ENCODE data around the gene MAP3K14.
A peak's percentile ranks its signal among the peaks of the same experiment; 100 is the strongest.

The MAP3K14 gene

DNA sequence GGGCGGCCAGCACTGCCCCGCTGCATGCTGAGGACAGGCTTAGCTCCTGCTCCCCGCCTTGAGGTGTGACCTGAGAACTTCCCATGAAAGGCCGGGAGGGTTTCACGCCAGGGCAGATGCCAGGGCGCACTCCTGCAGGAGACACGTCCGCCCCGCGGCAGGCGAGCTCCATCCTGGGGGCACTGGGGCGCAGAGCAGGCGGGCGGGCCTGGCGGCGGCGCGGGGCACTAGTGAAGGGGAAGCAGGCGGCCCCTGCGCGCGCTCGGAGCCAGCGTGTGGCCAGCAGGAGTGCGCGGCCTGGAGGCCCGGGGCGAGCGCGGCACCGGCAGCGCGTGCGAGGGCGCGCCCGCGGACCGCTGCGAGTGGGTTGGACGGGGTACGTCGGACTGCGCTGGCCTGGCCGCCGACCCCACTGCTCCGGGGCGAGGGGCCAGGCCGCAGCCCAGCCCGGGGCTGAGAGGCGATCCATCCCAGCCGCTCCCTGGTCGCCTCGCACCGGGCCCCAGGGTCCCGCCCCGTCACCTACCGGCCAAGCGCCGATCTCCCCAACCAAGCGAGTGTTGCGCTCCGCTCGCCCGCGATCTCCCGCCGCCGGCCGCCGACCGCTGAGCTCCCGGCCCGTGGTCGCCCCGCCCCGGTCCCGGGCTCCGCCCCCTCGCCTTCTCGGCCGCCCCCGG, at the start of gene MAP3K14:
TSS of gene MAP3K14 (minus strand) at position 587 of the 677 bp plus-strand sequence. CDS start 26,275 bp downstream, outside the sequence.
- H3K36me3 ChIP-seq (ENCODE audit: control insufficient read depth in 5 of 5, insufficient read depth in 5 of 5, low read length in 5 of 5), result no peaks in the 10 kb centered on the region
- no peaks in the 10 kb centered on the region for H3K9me3 ChIP-seq (ENCODE audit: control insufficient read depth in 5 of 5, low read length in 5 of 5)
- peak within 1 kb of the TSS; percentile 68 to 91 (median 87) for H3K4me3 ChIP-seq (ENCODE audit: low read depth in 1 of 5, low read length in 5 of 5)
- peaks cover 8 to 70% (median 67%) of the 10 kb centered on the region in 5 donors for H3K4me1 ChIP-seq (ENCODE audit: control insufficient read depth in 5 of 5, insufficient read depth in 5 of 5, low read length in 5 of 5)
- no peaks in the 10 kb centered on the region for H3K27me3 ChIP-seq (ENCODE audit: control insufficient read depth in 5 of 5, insufficient read depth in 4 of 5, low read length in 5 of 5)
- H3K9ac ChIP-seq (ENCODE audit: low read length in 5 of 5), result peak within 1 kb of the TSS; percentile 71 to 84 (median 82)
- H3K27ac ChIP-seq (ENCODE audit: low read depth, low read length), result peak within 1 kb of the TSS; percentile 85

DNA sequence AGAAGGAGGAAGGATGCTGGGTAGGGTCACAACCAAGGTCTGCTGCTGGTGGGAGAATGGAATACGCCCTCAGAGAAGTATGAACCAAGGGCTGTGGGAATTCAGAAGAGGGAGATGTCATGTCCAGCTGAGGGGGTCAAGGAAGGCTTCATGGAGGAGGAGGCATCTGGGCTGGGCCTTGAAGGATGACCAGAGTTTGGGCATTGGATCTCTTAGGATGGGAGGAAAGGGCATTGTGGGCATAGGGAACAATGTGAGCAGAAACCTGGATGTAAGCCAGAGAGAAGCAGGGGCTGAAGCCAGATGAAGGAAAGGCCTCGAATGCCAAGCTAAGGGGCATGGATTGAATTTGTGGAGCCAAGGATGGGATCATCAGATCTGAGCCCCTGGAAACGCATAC, 49.2 kb upstream of the MAP3K14 start:
- Histone ChIP-seq H3K9ac (ENCODE audit: low read length in 5 of 5) (peak overlapping the region in 1 of 5 donors; percentile 12), H3K4me3 (ENCODE audit: low read depth in 1 of 5, low read length in 5 of 5) (no peak overlapping the region), H3K36me3 (ENCODE audit: control insufficient read depth in 5 of 5, insufficient read depth in 5 of 5, low read length in 5 of 5) (no peaks in the 10 kb centered on the region), H3K9me3 (ENCODE audit: control insufficient read depth in 5 of 5, low read length in 5 of 5) (no peaks in the 10 kb centered on the region), H3K27ac (ENCODE audit: low read depth, low read length) (no peak overlapping the region), H3K27me3 (ENCODE audit: control insufficient read depth in 5 of 5, insufficient read depth in 4 of 5, low read length in 5 of 5) (peaks cover 0 to 8% (median 0%) of the 10 kb centered on the region in 5 donors), H3K4me1 (ENCODE audit: control insufficient read depth in 5 of 5, insufficient read depth in 5 of 5, low read length in 5 of 5) (peaks cover 0 to 10% (median 7%) of the 10 kb centered on the region in 5 donors)

DNA sequence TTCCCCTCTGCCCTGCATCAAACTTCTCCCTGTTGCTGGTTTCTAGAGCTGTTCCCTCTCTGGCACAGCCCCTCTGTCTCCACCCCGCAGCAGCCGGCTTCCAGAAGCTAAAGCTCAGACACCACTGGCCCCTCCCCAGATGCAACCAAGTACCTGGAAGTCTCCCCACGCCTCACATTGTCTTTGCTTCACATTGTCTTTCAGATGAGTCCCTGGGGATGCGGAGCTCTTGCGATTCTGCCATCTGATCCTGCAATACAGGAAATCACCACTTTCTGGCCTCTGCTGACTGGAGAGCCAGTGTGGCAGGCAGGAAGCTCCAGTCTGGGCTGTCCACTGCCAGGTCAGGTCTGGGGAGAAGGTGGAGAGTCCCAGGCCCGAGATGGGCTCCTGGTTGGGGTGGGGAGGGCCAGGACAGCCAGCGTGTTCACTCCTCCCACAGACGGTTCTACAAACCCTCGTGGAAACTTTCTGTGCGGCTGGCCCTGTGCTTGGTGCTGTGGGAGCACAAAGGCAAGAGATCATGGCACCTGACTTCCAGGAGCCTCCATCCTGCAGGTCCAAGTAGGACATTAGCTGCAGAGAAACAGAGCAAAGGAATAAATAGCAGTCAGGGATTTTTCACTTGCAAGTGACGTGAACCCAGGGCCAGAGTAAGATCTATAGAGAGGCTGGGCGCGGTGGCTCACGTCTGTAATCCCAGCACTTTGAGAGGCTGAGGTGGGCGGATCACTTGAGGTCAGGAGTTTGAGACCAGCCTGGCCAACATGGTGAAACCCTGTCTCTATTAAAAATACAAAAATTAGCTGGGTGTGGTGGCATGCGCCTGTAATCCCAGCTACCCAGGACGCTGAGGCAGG, 47.9 kb upstream of the MAP3K14 start:
- Histone ChIP-seq H3K4me1 (ENCODE audit: control insufficient read depth in 5 of 5, insufficient read depth in 5 of 5, low read length in 5 of 5) (peaks cover 0 to 10% (median 7%) of the 10 kb centered on the region in 5 donors), H3K4me3 (ENCODE audit: low read depth in 1 of 5, low read length in 5 of 5) (peak overlapping the region in 1 of 5 donors; percentile 0), H3K9me3 (ENCODE audit: control insufficient read depth in 5 of 5, low read length in 5 of 5) (no peaks in the 10 kb centered on the region), H3K27me3 (ENCODE audit: control insufficient read depth in 5 of 5, insufficient read depth in 4 of 5, low read length in 5 of 5) (peaks cover 0 to 8% (median 4%) of the 10 kb centered on the region in 5 donors), H3K36me3 (ENCODE audit: control insufficient read depth in 5 of 5, insufficient read depth in 5 of 5, low read length in 5 of 5) (no peaks in the 10 kb centered on the region), H3K27ac (ENCODE audit: low read depth, low read length) (no peak overlapping the region), H3K9ac (ENCODE audit: low read length in 5 of 5) (no peak overlapping the region)

DNA sequence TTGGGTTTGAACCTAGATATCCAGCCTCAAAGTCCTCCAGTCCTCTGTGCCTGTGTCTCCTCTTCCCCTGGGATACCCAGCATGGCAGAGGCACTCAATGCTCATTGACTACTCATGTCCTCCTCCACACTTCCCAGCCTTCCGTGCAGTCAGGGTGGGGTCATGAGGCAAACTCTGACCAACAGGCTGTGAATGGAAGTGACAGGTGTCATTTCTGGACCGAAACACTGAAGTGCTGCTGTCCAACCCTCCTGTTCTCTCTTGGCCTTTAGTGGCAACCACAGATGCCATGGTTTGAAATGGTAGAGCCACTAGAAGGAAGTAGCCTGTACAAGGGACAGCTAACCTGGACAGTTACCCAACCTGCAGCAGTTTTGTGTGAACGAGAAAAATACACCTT, 46.7 kb upstream of the MAP3K14 start:
- Histone ChIP-seq H3K4me1 (ENCODE audit: control insufficient read depth in 5 of 5, insufficient read depth in 5 of 5, low read length in 5 of 5) (peaks cover 0 to 10% (median 7%) of the 10 kb centered on the region in 5 donors), H3K9me3 (ENCODE audit: control insufficient read depth in 5 of 5, low read length in 5 of 5) (no peaks in the 10 kb centered on the region), H3K9ac (ENCODE audit: low read length in 5 of 5) (no peak overlapping the region), H3K36me3 (ENCODE audit: control insufficient read depth in 5 of 5, insufficient read depth in 5 of 5, low read length in 5 of 5) (no peaks in the 10 kb centered on the region), H3K27me3 (ENCODE audit: control insufficient read depth in 5 of 5, insufficient read depth in 4 of 5, low read length in 5 of 5) (peaks cover 0 to 8% (median 4%) of the 10 kb centered on the region in 5 donors), H3K27ac (ENCODE audit: low read depth, low read length) (no peak overlapping the region), H3K4me3 (ENCODE audit: low read depth in 1 of 5, low read length in 5 of 5) (no peak overlapping the region)

DNA sequence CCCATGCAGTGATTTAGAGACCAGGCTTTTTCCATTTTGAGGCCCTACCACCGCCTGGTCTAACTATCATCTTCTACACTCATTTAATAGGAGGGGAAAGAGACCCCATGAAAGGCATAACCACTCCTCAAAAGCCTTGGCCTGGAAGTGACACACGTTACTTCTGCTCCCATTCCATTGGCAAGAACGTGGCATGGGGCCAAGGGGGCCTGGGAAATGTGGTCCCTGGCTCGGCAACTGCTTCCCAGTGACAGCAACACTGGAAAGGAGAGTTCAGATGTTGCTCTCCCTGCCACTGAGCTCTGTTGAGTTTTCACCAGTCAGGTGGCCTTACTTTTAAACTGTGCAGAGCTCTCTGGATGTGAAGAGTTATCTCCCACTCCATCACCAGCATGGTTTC, 45.2 kb upstream of the MAP3K14 start:
- Histone ChIP-seq H3K27ac (ENCODE audit: low read depth, low read length) (no peak overlapping the region), H3K9ac (ENCODE audit: low read length in 5 of 5) (no peak overlapping the region), H3K4me3 (ENCODE audit: low read depth in 1 of 5, low read length in 5 of 5) (no peak overlapping the region), H3K4me1 (ENCODE audit: control insufficient read depth in 5 of 5, insufficient read depth in 5 of 5, low read length in 5 of 5) (peaks cover 0 to 10% (median 7%) of the 10 kb centered on the region in 5 donors), H3K9me3 (ENCODE audit: control insufficient read depth in 5 of 5, low read length in 5 of 5) (no peaks in the 10 kb centered on the region), H3K36me3 (ENCODE audit: control insufficient read depth in 5 of 5, insufficient read depth in 5 of 5, low read length in 5 of 5) (no peaks in the 10 kb centered on the region), H3K27me3 (ENCODE audit: control insufficient read depth in 5 of 5, insufficient read depth in 4 of 5, low read length in 5 of 5) (peaks cover 0 to 8% (median 4%) of the 10 kb centered on the region in 5 donors)

DNA sequence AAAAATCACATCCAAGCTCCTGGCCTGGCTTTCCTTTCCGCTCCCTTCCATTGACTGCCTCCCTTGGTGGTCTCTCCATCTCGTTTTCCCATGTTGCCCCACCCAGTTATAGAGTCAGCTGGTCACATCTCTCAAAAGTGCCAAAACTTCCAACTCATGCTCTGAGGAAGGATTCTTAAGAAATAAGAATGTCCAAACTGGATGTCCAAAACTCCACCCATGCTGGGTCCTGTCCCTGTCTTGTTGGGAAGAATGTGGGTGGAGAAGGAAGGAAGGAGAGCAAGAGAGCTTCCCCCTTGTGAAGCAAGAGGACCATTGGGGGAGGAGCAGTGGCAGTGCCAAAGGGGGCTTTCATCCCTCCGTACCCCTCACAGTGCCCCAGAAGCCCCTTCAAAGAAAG, 44.6 kb upstream of the MAP3K14 start:
- H3K4me1 ChIP-seq (ENCODE audit: control insufficient read depth in 5 of 5, insufficient read depth in 5 of 5, low read length in 5 of 5), result peaks cover 0 to 10% (median 7%) of the 10 kb centered on the region in 5 donors
- H3K9me3 ChIP-seq (ENCODE audit: control insufficient read depth in 5 of 5, low read length in 5 of 5), result no peaks in the 10 kb centered on the region
- no peak overlapping the region for H3K27ac ChIP-seq (ENCODE audit: low read depth, low read length)
- H3K36me3 ChIP-seq (ENCODE audit: control insufficient read depth in 5 of 5, insufficient read depth in 5 of 5, low read length in 5 of 5), result no peaks in the 10 kb centered on the region
- no peak overlapping the region for H3K9ac ChIP-seq (ENCODE audit: low read length in 5 of 5)
- H3K4me3 ChIP-seq (ENCODE audit: low read depth in 1 of 5, low read length in 5 of 5), result no peak overlapping the region
- H3K27me3 ChIP-seq (ENCODE audit: control insufficient read depth in 5 of 5, insufficient read depth in 4 of 5, low read length in 5 of 5), result peaks cover 0 to 8% (median 4%) of the 10 kb centered on the region in 5 donors

DNA sequence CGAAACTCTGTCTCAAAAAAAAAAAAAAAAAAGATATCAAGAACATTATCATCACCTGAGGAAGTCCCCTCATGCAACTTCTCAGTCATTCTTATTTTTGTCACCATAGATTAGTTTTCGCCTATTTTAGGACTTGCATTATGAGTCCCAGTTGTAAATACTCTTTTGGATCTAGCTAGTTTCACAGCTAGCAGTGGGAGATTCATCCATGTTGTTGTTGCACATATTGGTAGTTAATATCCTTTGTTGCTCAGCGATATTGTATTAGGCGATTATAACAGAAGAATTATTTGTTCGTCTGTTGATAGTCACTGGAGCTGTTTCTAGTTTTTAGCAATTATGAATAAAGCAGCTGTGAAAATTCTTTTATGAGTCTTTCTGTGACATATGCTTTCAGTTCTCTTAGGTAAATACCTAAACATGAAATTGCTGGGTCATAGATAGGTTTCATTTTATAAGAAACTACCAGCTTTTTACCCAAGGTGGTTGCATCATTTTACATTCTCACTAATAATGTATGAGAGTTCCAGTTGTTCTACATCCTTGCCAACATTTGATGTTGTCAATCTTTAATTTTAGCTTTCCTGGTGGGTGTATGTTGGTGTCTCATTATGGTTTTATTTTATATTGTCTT, 40.7 kb upstream of the MAP3K14 start:
- no peaks in the 10 kb centered on the region for H3K4me1 ChIP-seq (ENCODE audit: control insufficient read depth in 5 of 5, insufficient read depth in 5 of 5, low read length in 5 of 5)
- H3K9me3 ChIP-seq (ENCODE audit: control insufficient read depth in 5 of 5, low read length in 5 of 5), result no peaks in the 10 kb centered on the region
- H3K36me3 ChIP-seq (ENCODE audit: control insufficient read depth in 5 of 5, insufficient read depth in 5 of 5, low read length in 5 of 5), result no peaks in the 10 kb centered on the region
- H3K4me3 ChIP-seq (ENCODE audit: low read depth in 1 of 5, low read length in 5 of 5), result no peak overlapping the region
- no peak overlapping the region for H3K27ac ChIP-seq (ENCODE audit: low read depth, low read length)
- no peak overlapping the region for H3K9ac ChIP-seq (ENCODE audit: low read length in 5 of 5)
- peaks cover 0 to 4% (median 0%) of the 10 kb centered on the region in 5 donors for H3K27me3 ChIP-seq (ENCODE audit: control insufficient read depth in 5 of 5, insufficient read depth in 4 of 5, low read length in 5 of 5)

DNA sequence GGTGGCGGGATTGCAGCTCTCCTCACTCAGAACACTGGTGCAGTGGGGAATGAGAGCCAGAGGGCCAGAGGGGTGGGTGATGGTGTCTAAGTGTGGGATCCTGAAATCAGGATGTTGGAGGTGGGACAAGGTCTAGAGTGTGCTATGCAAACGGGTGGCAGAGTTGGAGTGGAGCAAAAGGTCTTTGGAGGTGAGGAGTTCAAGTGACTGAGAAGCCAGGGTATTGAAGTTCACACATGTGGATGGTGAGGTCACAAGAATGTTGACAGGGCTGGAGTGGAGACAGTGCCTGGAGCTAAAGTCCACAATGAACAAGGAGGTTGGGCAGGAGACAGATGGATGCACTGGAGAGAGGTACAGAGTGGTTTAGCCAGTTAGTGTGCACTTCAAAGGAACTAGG, 38.3 kb upstream of the MAP3K14 start:
- Histone ChIP-seq H3K27ac (ENCODE audit: low read depth, low read length) (no peak overlapping the region), H3K4me3 (ENCODE audit: low read depth in 1 of 5, low read length in 5 of 5) (no peak overlapping the region), H3K36me3 (ENCODE audit: control insufficient read depth in 5 of 5, insufficient read depth in 5 of 5, low read length in 5 of 5) (no peaks in the 10 kb centered on the region), H3K27me3 (ENCODE audit: control insufficient read depth in 5 of 5, insufficient read depth in 4 of 5, low read length in 5 of 5) (no peaks in the 10 kb centered on the region), H3K4me1 (ENCODE audit: control insufficient read depth in 5 of 5, insufficient read depth in 5 of 5, low read length in 5 of 5) (no peaks in the 10 kb centered on the region), H3K9ac (ENCODE audit: low read length in 5 of 5) (no peak overlapping the region), H3K9me3 (ENCODE audit: control insufficient read depth in 5 of 5, low read length in 5 of 5) (peaks cover 0 to 6% (median 4%) of the 10 kb centered on the region in 5 donors)

DNA sequence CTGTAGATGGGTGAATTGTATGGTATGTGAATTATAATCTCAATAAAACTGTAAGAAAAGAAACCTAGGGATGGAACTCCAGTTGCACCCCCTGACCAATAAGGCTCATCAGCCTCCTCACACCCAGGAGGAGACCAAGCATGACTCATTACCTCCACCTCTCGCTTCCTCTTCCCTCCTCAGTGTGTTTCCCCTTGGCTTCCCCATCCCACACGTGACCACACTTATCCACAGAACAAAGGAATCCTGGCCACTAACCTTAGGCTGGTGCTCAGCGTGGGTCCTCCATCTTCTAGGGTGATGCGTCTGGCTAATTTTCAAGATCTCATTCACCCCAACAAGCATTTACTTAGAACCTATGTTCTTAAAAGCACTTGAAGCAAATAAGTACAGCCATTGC, 36.2 kb upstream of the MAP3K14 start:
- Histone ChIP-seq H3K36me3 (ENCODE audit: control insufficient read depth in 5 of 5, insufficient read depth in 5 of 5, low read length in 5 of 5) (no peaks in the 10 kb centered on the region), H3K27me3 (ENCODE audit: control insufficient read depth in 5 of 5, insufficient read depth in 4 of 5, low read length in 5 of 5) (no peaks in the 10 kb centered on the region)

More for the DNA sequence above, 36.2 kb upstream of the MAP3K14 start:
- Histone ChIP-seq H3K27ac (ENCODE audit: low read depth, low read length) (no peak overlapping the region), H3K9me3 (ENCODE audit: control insufficient read depth in 5 of 5, low read length in 5 of 5) (peaks cover 0 to 6% (median 4%) of the 10 kb centered on the region in 5 donors), H3K4me3 (ENCODE audit: low read depth in 1 of 5, low read length in 5 of 5) (no peak overlapping the region), H3K9ac (ENCODE audit: low read length in 5 of 5) (no peak overlapping the region), H3K4me1 (ENCODE audit: control insufficient read depth in 5 of 5, insufficient read depth in 5 of 5, low read length in 5 of 5) (no peaks in the 10 kb centered on the region)

Measured in subcutaneous abdominal adipose tissue (tissue), 5 donors.